ENCODE results near the gene PKD1.

PKD1 gene

GRCh38 chr16:2156849-2157224 is 21.1 kb upstream of the PKD1 start:
- ChIA-PET CTCF (interaction anchor here (1.8 kb wide), 1 partner anchor 38 kb away, joined by 7 read pairs; no protein-coding TSS in a partner anchor), POLR2A (no interaction called here)
- Histone ChIP-seq H3K36me3 (ENCODE audit: control insufficient read depth in 2 of 2, insufficient read depth in 1 of 2, low read length in 2 of 2) (peaks cover 0 to 34% of the 10 kb centered on the region in 2 experiments; a peak in 2 of 3 replicates), H3K9me3 (ENCODE audit: control insufficient read depth, insufficient read depth, low read depth, low read length) (no peaks in the 10 kb centered on the region), H3K27ac (ENCODE audit: extremely low read depth, low read depth, low read length) (no peak overlapping the region), H3K4me3 (ENCODE audit: low read depth, low read length) (peak overlapping the region; percentile 19), H3K4me1 (ENCODE audit: control insufficient read depth, insufficient read depth, low read length) (no peaks in the 10 kb centered on the region)
- no peak for TF ChIP-seq YY1 (tag by site-specific recombination; IDR thresholded peaks at IDR 0.05)
- TF ChIP-seq BCL11A (tag by site-specific recombination; IDR thresholded peaks at IDR 0.05; ENCODE audit: low read depth): no peak
- no peak for TF ChIP-seq ZNF239 (tag by site-specific recombination; IDR thresholded peaks at IDR 0.05)
- TF ChIP-seq ZNF596 (tag by site-specific recombination; IDR thresholded peaks at IDR 0.05): no peak
- no peak for TF ChIP-seq BCL11B (tag by site-specific recombination; IDR thresholded peaks at IDR 0.05; ENCODE audit: low read depth)
- no peak for TF ChIP-seq ZSCAN5A (tag by site-specific recombination; IDR thresholded peaks at IDR 0.05)
- no peak for TF ChIP-seq RBAK (tag by site-specific recombination; IDR thresholded peaks at IDR 0.05)
- TF ChIP-seq ZNF23 (tag by site-specific recombination; IDR thresholded peaks at IDR 0.05; ENCODE audit: borderline replicate concordance): no peak
- TF ChIP-seq KLF9 (tag by site-specific recombination; IDR thresholded peaks at IDR 0.05; ENCODE audit: low read depth): no peak
- TF ChIP-seq ZNF140 (tag by site-specific recombination; IDR thresholded peaks at IDR 0.05): no peak
- TF ChIP-seq ZNF600 (tag by site-specific recombination; IDR thresholded peaks at IDR 0.05): no peak
- no peak for TF ChIP-seq ZFP3 (tag by site-specific recombination; IDR thresholded peaks at IDR 0.05; ENCODE audit: low read depth)
- no peak for TF ChIP-seq SALL2 (tag by site-specific recombination; IDR thresholded peaks at IDR 0.05; ENCODE audit: borderline replicate concordance)
- TF ChIP-seq GLI2 (tag by site-specific recombination; IDR thresholded peaks at IDR 0.05; ENCODE audit: borderline replicate concordance, low read depth): no peak
- TF ChIP-seq ZNF768 (tag by site-specific recombination; IDR thresholded peaks at IDR 0.05): no peak
- TF ChIP-seq ZNF571 (tag by site-specific recombination; IDR thresholded peaks at IDR 0.05): no peak
- no peak for TF ChIP-seq ZNF48 (tag by site-specific recombination; IDR thresholded peaks at IDR 0.05)
- no peak for TF ChIP-seq ZNF18 (tag by site-specific recombination; IDR thresholded peaks at IDR 0.05)
- TF ChIP-seq GLIS2 (tag by site-specific recombination; IDR thresholded peaks at IDR 0.05): no peak

GRCh38 chr16:2155977-2156848 is 20.5 kb upstream of the PKD1 start:
- CTCF ChIA-PET: interaction anchor here (0.6 to 3.8 kb wide), 8 partner anchors 16 to 309 kb away, joined by 3 to 26 read pairs (median 4); partner anchors contain the start of gene ECI1
- H3K9me3 ChIP-seq (ENCODE audit: control insufficient read depth, insufficient read depth, low read depth, low read length): no peaks in the 10 kb centered on the region
- H3K4me3 ChIP-seq (ENCODE audit: low read depth, low read length): peak overlapping the region; percentile 77
- peaks cover 0 to 40% of the 10 kb centered on the region in 2 experiments; a peak in 2 of 3 replicates for H3K36me3 ChIP-seq (ENCODE audit: control insufficient read depth in 2 of 2, insufficient read depth in 1 of 2, low read length in 2 of 2)
- H3K27ac ChIP-seq (ENCODE audit: extremely low read depth, low read depth, low read length): peak overlapping the region; percentile 20; the same call in 1 of the 2 replicates
- POLR2A ChIA-PET: interaction anchor here (0.5 to 2.6 kb wide), 88 partner anchors 7 to 749 kb away, joined by 3 to 92 read pairs (median 5); partner anchors contain the start of genes AMDHD2, ATP6V0C, BRICD5 and CEMP1
- H3K4me1 ChIP-seq (ENCODE audit: control insufficient read depth, insufficient read depth, low read length): no peaks in the 10 kb centered on the region
- TF ChIP-seq PRDM10 (tag by site-specific recombination; IDR thresholded peaks at IDR 0.05): peak; percentile 25; the same call in 1 of the 2 replicates
- TF ChIP-seq KLF16 (tag by site-specific recombination; IDR thresholded peaks at IDR 0.05): no peak
- 0 out of 2 replicates have a peak, but pooled peaks have one; percentile 61 for TF ChIP-seq BCL11B (tag by site-specific recombination; IDR thresholded peaks at IDR 0.05; ENCODE audit: low read depth)
- TF ChIP-seq PATZ1 (tag by site-specific recombination; IDR thresholded peaks at IDR 0.05): 0 out of 2 replicates have a peak, but pooled peaks have one; percentile 12
- peak; percentile 55 for TF ChIP-seq ZNF341 (tag by site-specific recombination; IDR thresholded peaks at IDR 0.05; ENCODE audit: low read depth)
- 0 out of 2 replicates have a peak, but pooled peaks have one; percentile 38 for TF ChIP-seq KLF17 (tag by site-specific recombination; IDR thresholded peaks at IDR 0.05)
